Activated naive CD8-positive, alpha-beta T cell treated with anti-CD3 and anti-CD28 coated beads, Interleukin-2, amount 50 U/mL, for 16 hours (primary cell): ENCODE measurements around the gene CD247.

Experiments
- DNase-seq: peaks from one replicate; pipeline ENCODE4 v3.0.0-alpha.2; 2020; ENCODE audit warnings: low read depth, low spot score

The CD247 gene

GRCh38 chr1:167542109-167543032 lies 24.0 kb upstream of the CD247 start:
- DNase-seq: no peak

GRCh38 chr1:167541610-167542009 lies 23.3 kb upstream of the CD247 start:
- DNase-seq: no peak

- DNase-seq: no peak
Measured at GRCh38 chr1:167541003-167541402, 22.7 kb upstream of the CD247 start.

- no peak for DNase-seq
Measured at GRCh38 chr1:167538657-167539056, 20.3 kb upstream of the CD247 start.

- no peak for DNase-seq
Measured at GRCh38 chr1:167533851-167534300, 15.5 kb upstream of the CD247 start.

- no peak for DNase-seq
Measured at GRCh38 chr1:167532964-167533824, 14.9 kb upstream of the CD247 start.

GRCh38 chr1:167532375-167532774 lies 14.0 kb upstream of the CD247 start:
- no peak for DNase-seq

GRCh38 chr1:167529829-167530474 lies 11.6 kb upstream of the CD247 start:
- DNase-seq: no peak

- no peak for DNase-seq
Measured at GRCh38 chr1:167528057-167528728, 9.9 kb upstream of the CD247 start.

GRCh38 chr1:167526667-167527383 lies 8.5 kb upstream of the CD247 start:
- no peak for DNase-seq

GRCh38 chr1:167524651-167525050 lies 6.3 kb upstream of the CD247 start:
- no peak for DNase-seq

- no peak for DNase-seq
Measured at GRCh38 chr1:167522246-167522645, 3.9 kb upstream of the CD247 start.

- DNase-seq: no peak
Measured at GRCh38 chr1:167520711-167521206, 2.4 kb upstream of the CD247 start.

GRCh38 chr1:167517535-167518330 lies 596 bp downstream of the CD247 start:
- DNase-seq: peak; percentile 82

GRCh38 chr1:167516404-167517388 lies 1.6 kb downstream of the CD247 start:
- no peak for DNase-seq

- no peak for DNase-seq
Measured at GRCh38 chr1:167515893-167516321, 2.4 kb downstream of the CD247 start.

- DNase-seq: no peak
Measured at GRCh38 chr1:167515461-167515860, 2.9 kb downstream of the CD247 start.

GRCh38 chr1:167514288-167514687 lies 4.0 kb downstream of the CD247 start:
- DNase-seq: no peak
